SK-N-SH treated with all-trans-retinoic acid at 6 μM for 48 hours (cell line): ENCODE results near the gene STK11.

Experiments used
- ATAC-seq: fragments of 200-7000 bp; cut with Tn5 transposase; 3 replicates; pipeline ENCODE4 v1.9.1; 2020; ENCODE audit warnings: mild to moderate bottlenecking, moderate library complexity
- ARNTL ChIP-seq: fragments of 450-650 bp; formaldehyde crosslinking; IDR thresholded peaks from 2 replicates; pipeline ENCODE4 v1.5.0; 2020; ENCODE audit warnings: low read depth, mild to moderate bottlenecking, moderate library complexity, borderline replicate concordance
- BACH2 ChIP-seq: fragments of 250-450 bp; sonication (Bioruptor Pico); IDR thresholded peaks from 2 replicates; pipeline ENCODE4 v1.9.0; 2021; ENCODE audit warnings: mild to moderate bottlenecking, borderline replicate concordance
- CSDC2 ChIP-seq: fragments of 250-450 bp; sonication (Bioruptor Pico); IDR thresholded peaks from 2 replicates; pipeline ENCODE4 v1.5.0; 2020; ENCODE audit warnings: mild to moderate bottlenecking, moderate library complexity
- ESRRG ChIP-seq: fragments of 250-450 bp; sonication (Bioruptor Pico); IDR thresholded peaks from 2 replicates; pipeline ENCODE4 v1.6.1; 2021; ENCODE audit warnings: mild to moderate bottlenecking
- GLIS3 ChIP-seq: fragments of 250-450 bp; sonication (Bioruptor Pico); IDR thresholded peaks from 2 replicates; pipeline ENCODE4 v1.5.0; 2020; ENCODE audit warnings: mild to moderate bottlenecking, moderate library complexity
- ISL1 ChIP-seq: fragments of 250-450 bp; sonication (Bioruptor Pico); IDR thresholded peaks from 2 replicates; pipeline ENCODE4 v2.1.2; 2022; ENCODE audit warnings: mild to moderate bottlenecking, moderate library complexity
- OSR1 ChIP-seq: fragments of 250-450 bp; sonication (Bioruptor Pico); IDR thresholded peaks from 2 replicates; pipeline ENCODE4 v1.8.0; 2022; ENCODE audit warnings: moderate library complexity, mild to moderate bottlenecking, inconsistent platforms
- PPARA ChIP-seq: fragments of 250-450 bp; sonication (Bioruptor Pico); IDR thresholded peaks from 2 replicates; pipeline ENCODE4 v1.5.0; 2020; ENCODE audit warnings: mild to moderate bottlenecking, borderline replicate concordance
- RARB ChIP-seq: fragments of 250-450 bp; sonication (Bioruptor Pico); IDR thresholded peaks from 2 replicates; pipeline ENCODE4 v1.8.0; 2021; ENCODE audit warnings: mild to moderate bottlenecking, moderate library complexity
- SNAI2 ChIP-seq: fragments of 250-450 bp; sonication (Bioruptor Pico); IDR thresholded peaks from 2 replicates; pipeline ENCODE4 v1.5.0; 2020; ENCODE audit warnings: mild to moderate bottlenecking, moderate library complexity
- TCF4 ChIP-seq: fragments of 250-450 bp; sonication (Bioruptor Pico); IDR thresholded peaks from 2 replicates; pipeline ENCODE4 v1.8.0; 2021; ENCODE audit warnings: mild to moderate bottlenecking, moderate library complexity, borderline replicate concordance
- TOX ChIP-seq: fragments of 250-450 bp; sonication (Bioruptor Pico); IDR thresholded peaks from 2 replicates; pipeline ENCODE4 v1.8.0; 2021; ENCODE audit warnings: mild to moderate bottlenecking, moderate library complexity, borderline replicate concordance
- ZC3H10 ChIP-seq: fragments of 250-450 bp; sonication (Bioruptor Pico); IDR thresholded peaks from 2 replicates; pipeline ENCODE4 v1.5.1; 2021; ENCODE audit warnings: mild to moderate bottlenecking, moderate library complexity
- ZFP3 ChIP-seq: fragments of 250-450 bp; sonication (Bioruptor Pico); IDR thresholded peaks from 2 replicates; pipeline ENCODE4 v1.5.0; 2020; ENCODE audit warnings: mild to moderate bottlenecking, moderate library complexity
- ZFP30 ChIP-seq: fragments of 450-650 bp; formaldehyde crosslinking; IDR thresholded peaks from 2 replicates; pipeline ENCODE4 v1.5.0; 2022; ENCODE audit warnings: mild to moderate bottlenecking, moderate library complexity
- ZNF565 ChIP-seq: fragments of 450-650 bp; formaldehyde crosslinking; conservative IDR thresholded peaks from 2 replicates; pipeline ENCODE4 v1.5.0; 2020; ENCODE audit warnings: low read depth, mild to moderate bottlenecking, moderate library complexity
- ZNF70 ChIP-seq: fragments of 450-650 bp; formaldehyde crosslinking; IDR thresholded peaks from 2 replicates; pipeline ENCODE4 v1.5.0; 2020; ENCODE audit warnings: mild to moderate bottlenecking, moderate library complexity
- ZNF8 ChIP-seq: fragments of 450-650 bp; formaldehyde crosslinking; IDR thresholded peaks from 2 replicates; pipeline ENCODE4 v1.5.0; 2020; ENCODE audit warnings: mild to moderate bottlenecking, moderate library complexity
- TF ChIP-seq, protein P1 (sequence below): fragments of 250-450 bp; sonication (Bioruptor Pico); IDR thresholded peaks from 2 replicates; pipeline ENCODE4 v1.8.0; 2020; ENCODE audit warnings: mild to moderate bottlenecking, moderate library complexity, borderline replicate concordance
- TF ChIP-seq, protein P2 (sequence below): fragments of 250-450 bp; sonication (Bioruptor Pico); IDR thresholded peaks from 2 replicates; pipeline ENCODE4 v1.5.1; 2021; ENCODE audit warnings: mild to moderate bottlenecking, moderate library complexity
- TF ChIP-seq, protein P3 (sequence below): fragments of 250-450 bp; sonication (Bioruptor Pico); IDR thresholded peaks from 2 replicates; pipeline ENCODE4 v1.8.0; 2021; ENCODE audit warnings: low read depth, mild to moderate bottlenecking, moderate library complexity, borderline replicate concordance
- TF ChIP-seq, protein P4 (sequence below): fragments of 250-450 bp; sonication (Bioruptor Pico); IDR thresholded peaks from 2 replicates; pipeline ENCODE4 v1.5.0; 2020; ENCODE audit warnings: mild to moderate bottlenecking, moderate library complexity
- TF ChIP-seq, protein P5 (sequence below): fragments of 250-450 bp; sonication (Bioruptor Pico); IDR thresholded peaks from 2 replicates; pipeline ENCODE4 v1.5.1; 2020; ENCODE audit warnings: low read depth, mild to moderate bottlenecking, moderate library complexity

STK11 gene

DNA sequence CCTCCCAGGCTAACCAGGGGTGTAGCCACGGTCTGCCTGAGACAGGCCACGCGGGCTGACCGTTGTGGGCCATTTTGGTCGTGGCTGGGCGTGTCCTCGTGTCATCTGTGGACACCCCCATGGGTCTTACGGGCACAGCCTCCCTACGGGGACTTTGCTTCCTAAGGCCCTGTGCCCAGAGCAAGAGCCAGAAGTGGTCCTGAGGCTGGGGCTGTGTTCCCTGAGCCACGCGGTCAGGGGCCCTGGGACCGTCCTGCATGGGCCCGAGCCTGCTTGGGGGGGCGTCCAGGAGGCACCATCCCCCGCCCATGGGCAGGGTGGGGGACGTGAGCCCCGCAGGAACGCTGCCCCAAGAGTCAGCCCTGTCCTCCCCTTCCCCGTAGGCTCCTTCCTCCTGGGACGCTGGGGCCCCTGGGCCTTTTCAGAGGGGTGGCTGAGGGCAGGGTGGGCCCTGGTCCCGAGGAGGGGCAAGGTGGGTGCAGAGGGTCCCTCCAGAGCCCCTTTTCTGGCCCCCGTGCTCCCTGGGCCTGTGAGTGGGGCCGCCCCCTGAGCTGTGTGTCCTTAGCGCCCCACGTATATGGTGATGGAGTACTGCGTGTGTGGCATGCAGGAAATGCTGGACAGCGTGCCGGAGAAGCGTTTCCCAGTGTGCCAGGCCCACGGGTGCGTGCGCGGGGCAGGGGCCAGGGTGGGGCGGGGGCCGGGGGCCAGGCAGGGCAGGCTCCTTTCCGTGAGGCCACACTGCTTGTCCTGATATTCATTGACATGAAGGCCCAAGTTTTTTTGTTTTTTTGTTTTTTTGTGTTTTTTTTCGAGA lies 13.4 kb downstream of the STK11 start:
- ATAC-seq, result no peak
- TF ChIP-seq TCF4 (CRISPR knock-in tag) (no peak), ZFP3 (CRISPR knock-in tag) (no peak), ESRRG (CRISPR knock-in tag) (no peak), ZNF8 (CRISPR knock-in tag) (no peak), GLIS3 (no peak)
- TF ChIP-seq, protein P1, sequence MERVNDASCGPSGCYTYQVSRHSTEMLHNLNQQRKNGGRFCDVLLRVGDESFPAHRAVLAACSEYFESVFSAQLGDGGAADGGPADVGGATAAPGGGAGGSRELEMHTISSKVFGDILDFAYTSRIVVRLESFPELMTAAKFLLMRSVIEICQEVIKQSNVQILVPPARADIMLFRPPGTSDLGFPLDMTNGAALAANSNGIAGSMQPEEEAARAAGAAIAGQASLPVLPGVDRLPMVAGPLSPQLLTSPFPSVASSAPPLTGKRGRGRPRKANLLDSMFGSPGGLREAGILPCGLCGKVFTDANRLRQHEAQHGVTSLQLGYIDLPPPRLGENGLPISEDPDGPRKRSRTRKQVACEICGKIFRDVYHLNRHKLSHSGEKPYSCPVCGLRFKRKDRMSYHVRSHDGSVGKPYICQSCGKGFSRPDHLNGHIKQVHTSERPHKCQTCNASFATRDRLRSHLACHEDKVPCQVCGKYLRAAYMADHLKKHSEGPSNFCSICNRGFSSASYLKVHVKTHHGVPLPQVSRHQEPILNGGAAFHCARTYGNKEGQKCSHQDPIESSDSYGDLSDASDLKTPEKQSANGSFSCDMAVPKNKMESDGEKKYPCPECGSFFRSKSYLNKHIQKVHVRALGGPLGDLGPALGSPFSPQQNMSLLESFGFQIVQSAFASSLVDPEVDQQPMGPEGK (CRISPR knock-in tag), result no peak

DNA sequence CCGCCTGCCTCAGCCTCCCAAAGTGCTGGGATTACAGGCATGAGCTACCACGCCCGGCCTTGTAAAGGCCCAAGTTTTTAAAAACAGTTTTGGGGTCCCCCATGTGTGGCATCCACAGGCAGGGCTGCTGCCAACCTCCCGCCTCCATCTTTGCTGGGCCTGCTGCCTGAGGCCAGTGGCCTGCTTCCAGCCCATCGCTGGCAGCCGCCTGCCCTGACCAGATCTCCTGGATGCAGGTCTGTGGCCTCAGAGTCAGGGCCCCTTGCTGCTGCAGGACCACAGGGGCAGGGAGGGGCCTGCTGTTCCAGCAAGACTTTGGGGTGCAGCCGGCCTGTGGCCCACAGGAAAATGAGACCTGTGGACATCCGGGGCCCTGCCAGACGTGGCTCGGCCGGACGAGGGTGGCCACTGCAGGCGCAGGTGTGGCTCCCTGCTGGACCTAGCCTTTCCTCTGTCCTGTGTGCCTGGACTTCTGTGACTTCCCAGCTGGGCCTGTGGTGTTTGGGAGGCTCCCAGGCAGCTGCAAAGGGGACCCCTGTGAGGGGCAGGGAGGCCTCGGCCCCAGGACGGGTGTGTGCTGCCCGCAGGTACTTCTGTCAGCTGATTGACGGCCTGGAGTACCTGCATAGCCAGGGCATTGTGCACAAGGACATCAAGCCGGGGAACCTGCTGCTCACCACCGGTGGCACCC lies 14.4 kb downstream of the STK11 start:
- ATAC-seq, result no peak
- TF ChIP-seq BACH2 (no peak), RARB (CRISPR knock-in tag) (no peak), GLIS3 (no peak), ARNTL (CRISPR knock-in tag) (no peak), ZC3H10 (no peak), SNAI2 (CRISPR knock-in tag) (no peak), PPARA (CRISPR knock-in tag) (no peak), ZFP3 (CRISPR knock-in tag) (no peak), ISL1 (no peak), OSR1 (CRISPR knock-in tag) (no peak), ZNF8 (CRISPR knock-in tag) (no peak)
- TF ChIP-seq, protein P2, sequence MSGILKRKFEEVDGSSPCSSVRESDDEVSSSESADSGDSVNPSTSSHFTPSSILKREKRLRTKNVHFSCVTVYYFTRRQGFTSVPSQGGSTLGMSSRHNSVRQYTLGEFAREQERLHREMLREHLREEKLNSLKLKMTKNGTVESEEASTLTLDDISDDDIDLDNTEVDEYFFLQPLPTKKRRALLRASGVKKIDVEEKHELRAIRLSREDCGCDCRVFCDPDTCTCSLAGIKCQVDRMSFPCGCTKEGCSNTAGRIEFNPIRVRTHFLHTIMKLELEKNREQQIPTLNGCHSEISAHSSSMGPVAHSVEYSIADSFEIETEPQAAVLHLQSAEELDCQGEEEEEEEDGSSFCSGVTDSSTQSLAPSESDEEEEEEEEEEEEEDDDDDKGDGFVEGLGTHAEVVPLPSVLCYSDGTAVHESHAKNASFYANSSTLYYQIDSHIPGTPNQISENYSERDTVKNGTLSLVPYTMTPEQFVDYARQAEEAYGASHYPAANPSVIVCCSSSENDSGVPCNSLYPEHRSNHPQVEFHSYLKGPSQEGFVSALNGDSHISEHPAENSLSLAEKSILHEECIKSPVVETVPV, result no peak
- TF ChIP-seq, protein P1 (CRISPR knock-in tag), result no peak

DNA sequence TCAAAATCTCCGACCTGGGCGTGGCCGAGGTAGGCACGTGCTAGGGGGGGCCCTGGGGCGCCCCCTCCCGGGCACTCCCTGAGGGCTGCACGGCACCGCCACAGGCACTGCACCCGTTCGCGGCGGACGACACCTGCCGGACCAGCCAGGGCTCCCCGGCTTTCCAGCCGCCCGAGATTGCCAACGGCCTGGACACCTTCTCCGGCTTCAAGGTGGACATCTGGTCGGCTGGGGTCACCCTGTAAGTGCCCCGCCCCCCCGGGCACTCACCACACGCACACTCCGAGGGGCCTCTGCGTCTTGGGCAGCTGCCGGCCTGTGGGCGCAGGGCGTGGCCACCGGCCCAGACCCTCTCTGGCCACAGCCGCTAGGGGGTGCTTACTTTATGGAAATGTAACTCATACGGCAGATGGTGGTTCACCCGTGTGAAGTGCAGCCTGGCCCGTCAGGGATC lies 14.9 kb downstream of the STK11 start:
- no peak for ATAC-seq
- TF ChIP-seq CSDC2 (CRISPR knock-in tag) (no peak), ZNF70 (no peak), ZNF8 (CRISPR knock-in tag) (no peak), ZC3H10 (no peak), TCF4 (CRISPR knock-in tag) (no peak), SNAI2 (CRISPR knock-in tag) (no peak), PPARA (CRISPR knock-in tag) (no peak), ZNF565 (CRISPR knock-in tag) (no peak), ISL1 (no peak), ZFP30 (no peak), OSR1 (CRISPR knock-in tag) (no peak), ARNTL (CRISPR knock-in tag) (no peak), ESRRG (CRISPR knock-in tag) (no peak), RARB (CRISPR knock-in tag) (no peak), TOX (CRISPR knock-in tag) (no peak)
- TF ChIP-seq, protein P3, sequence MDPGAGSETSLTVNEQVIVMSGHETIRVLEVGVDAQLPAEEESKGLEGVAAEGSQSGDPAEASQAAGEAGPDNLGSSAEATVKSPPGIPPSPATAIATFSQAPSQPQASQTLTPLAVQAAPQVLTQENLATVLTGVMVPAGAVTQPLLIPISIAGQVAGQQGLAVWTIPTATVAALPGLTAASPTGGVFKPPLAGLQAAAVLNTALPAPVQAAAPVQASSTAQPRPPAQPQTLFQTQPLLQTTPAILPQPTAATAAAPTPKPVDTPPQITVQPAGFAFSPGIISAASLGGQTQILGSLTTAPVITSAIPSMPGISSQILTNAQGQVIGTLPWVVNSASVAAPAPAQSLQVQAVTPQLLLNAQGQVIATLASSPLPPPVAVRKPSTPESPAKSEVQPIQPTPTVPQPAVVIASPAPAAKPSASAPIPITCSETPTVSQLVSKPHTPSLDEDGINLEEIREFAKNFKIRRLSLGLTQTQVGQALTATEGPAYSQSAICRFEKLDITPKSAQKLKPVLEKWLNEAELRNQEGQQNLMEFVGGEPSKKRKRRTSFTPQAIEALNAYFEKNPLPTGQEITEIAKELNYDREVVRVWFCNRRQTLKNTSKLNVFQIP (CRISPR knock-in tag), result no peak
- TF ChIP-seq, protein P4, sequence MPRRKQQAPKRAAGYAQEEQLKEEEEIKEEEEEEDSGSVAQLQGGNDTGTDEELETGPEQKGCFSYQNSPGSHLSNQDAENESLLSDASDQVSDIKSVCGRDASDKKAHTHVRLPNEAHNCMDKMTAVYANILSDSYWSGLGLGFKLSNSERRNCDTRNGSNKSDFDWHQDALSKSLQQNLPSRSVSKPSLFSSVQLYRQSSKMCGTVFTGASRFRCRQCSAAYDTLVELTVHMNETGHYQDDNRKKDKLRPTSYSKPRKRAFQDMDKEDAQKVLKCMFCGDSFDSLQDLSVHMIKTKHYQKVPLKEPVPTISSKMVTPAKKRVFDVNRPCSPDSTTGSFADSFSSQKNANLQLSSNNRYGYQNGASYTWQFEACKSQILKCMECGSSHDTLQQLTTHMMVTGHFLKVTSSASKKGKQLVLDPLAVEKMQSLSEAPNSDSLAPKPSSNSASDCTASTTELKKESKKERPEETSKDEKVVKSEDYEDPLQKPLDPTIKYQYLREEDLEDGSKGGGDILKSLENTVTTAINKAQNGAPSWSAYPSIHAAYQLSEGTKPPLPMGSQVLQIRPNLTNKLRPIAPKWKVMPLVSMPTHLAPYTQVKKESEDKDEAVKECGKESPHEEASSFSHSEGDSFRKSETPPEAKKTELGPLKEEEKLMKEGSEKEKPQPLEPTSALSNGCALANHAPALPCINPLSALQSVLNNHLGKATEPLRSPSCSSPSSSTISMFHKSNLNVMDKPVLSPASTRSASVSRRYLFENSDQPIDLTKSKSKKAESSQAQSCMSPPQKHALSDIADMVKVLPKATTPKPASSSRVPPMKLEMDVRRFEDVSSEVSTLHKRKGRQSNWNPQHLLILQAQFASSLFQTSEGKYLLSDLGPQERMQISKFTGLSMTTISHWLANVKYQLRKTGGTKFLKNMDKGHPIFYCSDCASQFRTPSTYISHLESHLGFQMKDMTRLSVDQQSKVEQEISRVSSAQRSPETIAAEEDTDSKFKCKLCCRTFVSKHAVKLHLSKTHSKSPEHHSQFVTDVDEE, result no peak
- TF ChIP-seq, protein P2, result no peak
- TF ChIP-seq, protein P5, sequence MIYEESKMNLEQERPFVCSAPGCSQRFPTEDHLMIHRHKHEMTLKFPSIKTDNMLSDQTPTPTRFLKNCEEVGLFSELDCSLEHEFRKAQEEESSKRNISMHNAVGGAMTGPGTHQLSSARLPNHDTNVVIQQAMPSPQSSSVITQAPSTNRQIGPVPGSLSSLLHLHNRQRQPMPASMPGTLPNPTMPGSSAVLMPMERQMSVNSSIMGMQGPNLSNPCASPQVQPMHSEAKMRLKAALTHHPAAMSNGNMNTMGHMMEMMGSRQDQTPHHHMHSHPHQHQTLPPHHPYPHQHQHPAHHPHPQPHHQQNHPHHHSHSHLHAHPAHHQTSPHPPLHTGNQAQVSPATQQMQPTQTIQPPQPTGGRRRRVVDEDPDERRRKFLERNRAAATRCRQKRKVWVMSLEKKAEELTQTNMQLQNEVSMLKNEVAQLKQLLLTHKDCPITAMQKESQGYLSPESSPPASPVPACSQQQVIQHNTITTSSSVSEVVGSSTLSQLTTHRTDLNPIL (CRISPR knock-in tag), result no peak
